NCI-H1436 (cell line): ENCODE results near the gene CELSR1.

Experiments
- DNase-seq: peaks from one replicate; lab custom pipeline; 2025; lab: John Stamatoyannopoulos, UW

CELSR1 gene

GRCh38 chr22:46459347-46460065, 77.9 kb downstream of the CELSR1 start:
- no peak for DNase-seq

- no peak for DNase-seq
Observed at GRCh38 chr22:46458525-46458924, 78.9 kb downstream of the CELSR1 start.

- DNase-seq: no peak
Observed at GRCh38 chr22:46457502-46458488, 79.6 kb downstream of the CELSR1 start.

DNA sequence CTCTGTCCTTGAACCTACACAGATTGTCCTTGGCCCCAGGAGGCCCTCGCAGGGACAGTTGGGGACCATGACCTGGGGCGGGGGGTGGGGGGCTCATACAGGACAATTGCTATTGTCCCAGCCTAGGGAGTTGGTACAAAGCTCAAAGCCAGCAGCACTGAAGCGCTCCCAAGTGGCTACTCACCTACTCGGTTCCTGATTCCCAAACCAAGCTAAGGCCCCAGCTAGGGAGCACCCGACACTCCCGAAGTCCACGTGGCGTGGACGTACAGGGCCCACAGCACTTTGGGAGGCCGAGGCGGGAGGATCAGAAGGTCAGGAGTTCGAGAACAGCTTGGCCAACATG, 80.6 kb downstream of the CELSR1 start:
- DNase-seq: no peak

DNA sequence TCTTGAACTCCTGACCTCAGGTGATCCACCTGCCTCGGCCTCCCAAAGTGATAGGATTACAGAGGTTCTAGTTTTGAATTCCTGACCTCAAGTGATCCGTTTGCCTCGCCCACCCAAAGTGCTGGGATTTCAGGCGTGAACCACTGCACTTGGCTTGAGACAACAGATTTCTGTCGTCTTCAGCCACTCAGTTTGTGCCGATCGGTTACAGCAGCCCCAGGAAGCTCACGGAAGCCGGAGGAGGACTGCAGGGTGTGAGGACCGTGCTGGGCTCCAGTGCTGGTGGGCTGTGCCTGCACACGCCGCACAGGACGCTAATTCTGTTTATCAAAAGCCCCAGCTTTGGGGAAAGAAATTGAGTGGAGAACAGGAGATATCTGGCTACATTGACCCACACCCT, 82.0 kb downstream of the CELSR1 start:
- DNase-seq: no peak

DNA sequence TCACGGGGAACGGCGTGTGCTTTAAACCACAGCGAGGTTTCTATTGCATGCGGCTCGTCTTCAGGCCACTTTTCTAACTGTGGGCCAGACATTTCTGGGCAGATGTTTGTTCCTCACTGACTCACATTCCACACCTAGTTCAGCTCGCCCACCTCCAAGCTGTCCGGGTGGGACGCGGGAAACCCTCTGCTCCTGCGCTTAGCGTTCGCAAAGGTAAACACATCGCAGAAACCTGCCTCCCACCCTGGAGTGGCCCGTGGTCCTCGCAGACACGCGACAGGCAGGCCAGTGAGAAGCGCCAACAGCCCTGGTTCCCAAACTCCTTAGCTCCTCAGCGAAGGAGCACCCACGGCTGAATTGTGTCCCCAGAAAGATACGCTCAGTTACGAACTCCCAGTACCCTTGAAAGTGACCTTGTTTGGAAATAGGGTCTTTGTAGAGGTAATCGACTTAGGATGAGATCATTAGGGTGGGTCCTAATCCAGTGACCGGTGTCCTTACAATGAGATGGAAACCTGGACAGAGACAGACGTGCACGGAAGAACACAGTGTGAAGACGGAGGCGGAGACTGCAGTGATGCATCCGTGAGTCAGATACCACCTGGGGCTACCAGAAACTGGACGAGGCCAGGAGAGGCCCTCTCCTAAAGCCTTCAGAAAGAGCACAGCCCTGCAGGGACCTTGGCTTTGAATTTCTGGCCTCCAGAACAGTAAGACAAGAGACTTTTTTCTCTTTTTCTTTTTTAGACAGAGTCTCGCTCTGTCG, 82.7 kb downstream of the CELSR1 start:
- no peak for DNase-seq

- DNase-seq: no peak
Observed at GRCh38 chr22:46453829-46454503, 83.5 kb downstream of the CELSR1 start.

DNA sequence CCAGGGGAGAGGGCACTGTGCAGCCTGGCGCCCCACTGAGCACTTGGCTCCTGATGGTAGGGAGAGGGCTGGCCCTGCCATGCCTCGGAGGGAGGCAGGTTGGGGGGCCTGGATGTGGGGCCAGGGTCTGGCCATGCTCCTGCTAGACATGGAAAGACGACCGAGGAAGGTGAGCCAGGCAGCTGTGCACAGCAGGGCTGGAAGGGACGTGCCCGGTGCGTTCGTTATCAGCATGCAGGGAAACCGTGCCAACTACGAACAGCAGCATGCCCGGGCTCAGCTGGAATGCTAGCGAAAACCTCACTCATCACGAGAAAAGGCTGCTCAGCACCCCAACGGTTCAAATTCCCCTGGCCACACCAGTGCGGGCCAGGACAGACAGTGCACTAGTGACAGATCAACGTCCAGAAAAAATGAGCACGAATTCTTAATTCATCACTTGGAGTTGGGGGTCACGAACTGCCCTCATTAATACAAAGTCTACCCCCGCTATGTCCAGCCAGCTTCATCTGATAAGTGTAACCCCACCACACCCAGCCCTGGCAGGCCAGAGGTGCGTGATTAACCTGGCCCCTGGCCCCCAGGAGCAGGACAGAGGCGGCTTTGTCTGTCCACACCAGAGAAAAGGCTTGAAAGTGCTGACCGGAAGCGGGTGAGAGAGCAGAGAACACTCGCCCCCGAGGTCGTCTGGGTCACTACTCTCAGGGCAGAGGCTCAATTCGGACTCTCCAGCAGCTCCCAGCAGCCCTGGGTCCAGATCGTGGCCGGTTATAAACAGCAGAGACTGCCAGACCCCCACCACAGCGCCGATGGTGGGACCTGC, 84.2 kb downstream of the CELSR1 start:
- DNase-seq: no peak

DNA sequence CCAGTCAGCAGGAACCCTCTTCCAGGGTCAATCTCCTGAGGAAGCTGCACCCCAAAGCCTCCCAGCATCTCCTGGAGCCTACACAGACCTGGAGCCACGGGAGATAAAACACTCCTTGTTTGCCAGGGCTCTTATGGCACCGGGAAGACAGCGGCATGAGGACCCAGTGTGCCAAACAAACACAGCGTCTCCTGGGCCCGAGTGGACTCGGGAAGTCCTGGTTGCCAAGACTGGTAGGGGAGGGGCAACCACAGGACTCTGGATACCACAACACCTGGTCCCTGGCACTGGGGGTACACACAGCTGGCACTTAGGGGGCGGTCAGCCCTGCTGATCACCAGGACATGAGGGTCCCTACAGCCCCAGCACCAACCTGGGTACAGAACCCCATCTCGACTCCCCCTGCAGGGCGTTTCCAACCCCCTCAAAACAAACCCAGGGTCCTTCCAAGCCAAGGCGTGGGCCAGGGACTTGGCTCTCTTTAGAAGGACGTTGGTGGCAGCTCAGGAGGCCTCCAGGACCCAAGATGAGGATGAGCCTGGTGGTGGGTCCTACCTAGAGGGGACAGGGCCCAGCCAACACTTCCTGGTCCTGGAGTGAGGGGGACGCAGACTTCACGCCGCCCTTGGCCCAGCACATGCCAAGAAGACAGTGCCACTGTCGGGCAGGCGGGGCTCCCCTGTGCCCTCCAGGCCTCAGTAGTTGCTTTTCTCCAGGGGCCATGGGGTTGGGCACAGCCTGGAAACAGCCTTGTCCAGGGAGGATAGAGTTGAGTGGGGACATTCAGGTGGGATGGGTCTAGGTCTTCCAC, 85.0 kb downstream of the CELSR1 start:
- DNase-seq: no peak

- DNase-seq: no peak
Observed at GRCh38 chr22:46451741-46452140, 85.7 kb downstream of the CELSR1 start.

- no peak for DNase-seq
Observed at GRCh38 chr22:46450931-46451561, 86.4 kb downstream of the CELSR1 start.

- no peak for DNase-seq
Observed at GRCh38 chr22:46449974-46450745, 87.3 kb downstream of the CELSR1 start.

DNA sequence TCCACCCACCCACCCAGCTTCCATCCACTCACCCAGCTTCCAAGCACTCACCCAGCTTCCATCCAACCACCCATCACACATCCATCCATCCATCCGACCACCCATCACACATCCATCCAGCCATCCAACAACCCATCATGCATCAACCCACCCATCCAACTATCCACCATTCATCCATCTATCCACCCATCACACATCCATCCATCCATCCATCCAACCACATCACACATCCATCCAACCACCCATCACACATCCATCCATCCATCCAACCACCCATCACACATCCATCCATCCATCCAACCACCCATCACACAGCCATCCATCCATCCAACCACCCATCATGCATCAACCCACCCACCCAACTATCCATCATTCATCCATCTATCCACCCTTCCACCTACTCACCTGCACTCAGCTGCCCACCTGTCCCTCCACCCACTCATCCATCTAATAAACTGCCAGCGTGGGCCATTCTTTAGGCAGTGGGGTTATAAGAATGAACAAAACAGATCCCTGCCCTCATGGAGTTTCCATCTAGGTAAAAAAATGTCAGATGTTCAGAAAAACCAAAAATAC, 88.2 kb downstream of the CELSR1 start:
- DNase-seq: no peak

DNA sequence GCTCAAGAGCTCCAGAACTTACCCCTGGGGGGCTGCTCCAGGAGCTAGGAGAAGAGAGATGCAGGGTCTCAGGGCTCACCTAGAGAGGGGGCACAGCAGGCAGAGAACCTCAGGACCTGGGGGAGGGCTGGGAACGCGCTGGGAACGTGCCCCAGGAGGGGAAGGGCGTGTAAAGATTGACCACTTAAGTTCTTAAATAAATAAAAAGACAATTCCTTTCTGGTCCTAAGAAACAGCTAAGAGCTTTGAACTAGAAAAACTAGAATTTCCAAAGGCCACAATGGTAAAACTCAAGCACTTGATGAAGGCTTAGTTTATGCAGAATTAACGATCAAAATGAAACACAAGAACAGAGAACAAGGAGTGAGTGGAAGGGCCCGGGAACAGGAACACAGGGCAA, 89.1 kb downstream of the CELSR1 start:
- DNase-seq: no peak

DNA sequence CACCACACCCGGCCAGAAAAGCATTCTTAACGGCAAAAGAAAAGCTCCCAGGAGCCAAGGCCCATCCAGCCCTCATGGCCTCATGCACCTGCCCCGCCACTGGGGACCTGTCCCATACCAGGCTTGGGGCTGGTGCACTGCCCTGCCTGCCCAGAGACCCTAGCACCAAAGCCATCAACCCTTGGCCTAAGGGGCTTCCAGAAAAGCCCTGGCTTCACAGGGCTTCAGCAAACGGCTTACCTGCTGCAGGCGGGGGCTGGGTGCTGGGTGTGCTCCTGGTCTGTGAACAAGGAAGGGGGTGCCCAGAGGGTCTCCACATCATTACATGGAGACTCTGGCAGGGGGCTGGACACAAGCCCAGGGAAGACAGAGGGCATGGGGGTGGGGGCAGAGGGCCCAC, 89.5 kb downstream of the CELSR1 start:
- no peak for DNase-seq

DNA sequence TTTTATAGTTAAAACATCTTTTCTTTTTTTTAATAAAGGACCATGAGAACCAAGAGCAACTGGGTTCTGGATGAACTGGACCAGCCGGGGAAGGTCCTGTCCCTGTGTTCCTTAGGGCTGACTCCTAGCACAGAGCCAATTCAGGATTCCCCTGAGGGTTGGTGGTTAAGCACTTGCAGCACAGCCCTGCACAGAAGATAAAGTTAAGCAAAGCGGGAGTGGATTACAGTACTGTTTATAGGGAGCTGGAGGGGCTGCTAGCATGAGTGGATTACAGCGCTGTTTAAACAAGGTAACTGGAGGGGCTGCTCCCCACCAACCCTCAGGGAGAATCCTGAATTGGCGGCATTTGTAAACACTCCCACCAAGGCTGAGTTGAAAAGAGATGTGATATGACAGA, 90.6 kb downstream of the CELSR1 start:
- peak; percentile 56 for DNase-seq

GRCh38 chr22:46445771-46446420, 91.5 kb downstream of the CELSR1 start:
- no peak for DNase-seq

DNA sequence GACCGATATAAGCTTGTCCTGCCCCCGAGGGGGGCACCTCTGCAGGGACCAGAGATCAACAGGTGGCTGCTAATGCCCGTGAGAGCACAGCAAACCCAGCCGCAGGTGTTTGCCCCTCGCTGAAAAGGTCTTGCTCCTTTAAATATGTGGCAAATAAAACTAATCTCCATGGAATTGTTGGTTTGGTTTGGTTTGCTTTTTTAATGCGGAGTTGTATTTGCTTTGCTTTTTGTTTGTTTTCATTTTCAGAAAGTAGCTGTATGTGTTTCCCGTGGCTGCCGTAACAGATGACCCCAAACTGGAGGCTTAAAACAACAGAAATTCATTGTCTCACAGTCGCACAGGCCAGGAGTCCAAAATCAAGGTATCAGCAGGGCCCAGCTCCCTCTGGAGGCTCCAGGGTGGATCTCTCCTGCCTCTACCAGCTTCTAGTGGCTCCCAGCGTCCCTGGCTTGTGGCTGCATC, 93.0 kb downstream of the CELSR1 start:
- no peak for DNase-seq
